NCI-H524 treated with DMSO at 0.1 percent for 48 hours (cell line): Measurements from ENCODE around the gene SLC30A2.

Experiments
- DNase-seq: peaks from one replicate; lab custom pipeline; 2025; lab: John Stamatoyannopoulos, UW

Gene SLC30A2

DNA sequence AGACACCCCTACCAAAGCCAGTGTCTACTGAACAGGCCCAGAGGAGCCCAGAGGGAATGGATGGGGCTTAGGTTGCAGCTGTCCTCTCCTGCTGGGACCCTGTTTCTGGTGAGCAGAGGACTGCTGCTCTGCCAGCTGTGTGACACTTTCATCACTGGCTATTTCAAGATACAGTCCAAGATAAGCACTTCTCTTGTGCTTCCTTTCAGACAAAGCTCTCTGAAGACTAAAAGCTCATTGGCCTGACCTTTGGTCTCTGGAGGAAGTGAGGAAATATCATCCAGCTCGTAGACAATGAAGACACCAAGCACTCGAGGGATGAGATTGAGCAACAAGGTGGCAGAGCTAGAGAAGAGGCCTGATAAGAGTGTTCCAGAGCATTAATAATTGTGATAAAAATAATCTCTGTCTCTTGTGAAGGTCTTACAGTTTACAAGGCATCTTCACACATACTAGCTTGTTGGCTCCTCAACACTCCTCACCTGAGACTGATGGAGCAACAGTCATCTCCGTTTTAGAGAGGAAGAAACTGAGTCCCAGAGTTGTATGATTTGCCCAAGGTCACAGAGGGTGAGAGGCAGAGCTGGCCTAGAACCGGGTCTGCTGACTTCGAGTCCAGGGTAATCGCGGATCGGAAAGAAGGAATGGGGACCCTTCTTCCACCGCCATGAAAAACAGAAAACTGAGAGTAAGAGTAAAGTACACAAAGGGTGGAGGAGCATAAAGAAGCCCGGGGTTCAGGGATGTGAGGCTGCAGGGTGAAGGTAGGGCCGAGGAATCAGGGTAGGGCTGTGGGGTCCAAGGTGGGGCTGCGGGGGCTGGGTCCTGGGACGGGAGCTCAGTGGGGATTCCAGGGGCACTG, 48.7 kb downstream of the SLC30A2 start:
- no peak for DNase-seq

DNA sequence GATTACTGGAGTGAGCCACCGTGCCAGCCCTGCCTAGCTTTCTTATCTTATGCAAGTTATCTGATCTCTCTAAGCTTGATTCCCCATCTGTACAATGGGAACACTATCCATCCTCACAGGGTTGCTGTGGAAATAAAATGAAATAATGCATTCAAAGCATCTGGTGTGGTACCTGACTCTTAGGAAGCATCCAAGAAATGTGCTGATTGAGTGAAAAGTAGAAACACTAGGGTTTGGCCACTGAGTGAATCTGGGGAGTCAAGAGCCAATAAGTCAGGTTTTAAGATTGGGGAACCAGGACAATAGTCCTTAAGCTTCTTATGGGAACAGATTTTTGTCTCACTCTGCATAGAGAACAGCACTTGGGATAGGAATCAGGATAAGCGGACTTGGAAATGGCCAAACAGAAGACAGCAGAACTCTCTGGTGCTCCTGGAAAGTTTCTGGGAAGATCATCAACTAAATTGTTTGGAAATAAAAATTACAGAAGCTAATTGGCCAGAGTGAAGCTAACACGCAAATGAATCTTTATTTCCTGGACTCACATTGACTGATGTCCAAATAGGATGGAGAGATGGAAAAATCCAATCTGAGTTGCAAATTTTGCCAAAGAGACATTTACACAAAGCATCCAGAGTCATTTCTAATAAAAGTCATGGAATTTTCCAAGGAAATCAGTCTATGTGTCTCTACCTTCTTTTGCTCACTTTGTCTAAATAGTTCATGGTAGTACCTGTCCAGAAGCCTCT, 51.3 kb downstream of the SLC30A2 start:
- no peak for DNase-seq

DNA sequence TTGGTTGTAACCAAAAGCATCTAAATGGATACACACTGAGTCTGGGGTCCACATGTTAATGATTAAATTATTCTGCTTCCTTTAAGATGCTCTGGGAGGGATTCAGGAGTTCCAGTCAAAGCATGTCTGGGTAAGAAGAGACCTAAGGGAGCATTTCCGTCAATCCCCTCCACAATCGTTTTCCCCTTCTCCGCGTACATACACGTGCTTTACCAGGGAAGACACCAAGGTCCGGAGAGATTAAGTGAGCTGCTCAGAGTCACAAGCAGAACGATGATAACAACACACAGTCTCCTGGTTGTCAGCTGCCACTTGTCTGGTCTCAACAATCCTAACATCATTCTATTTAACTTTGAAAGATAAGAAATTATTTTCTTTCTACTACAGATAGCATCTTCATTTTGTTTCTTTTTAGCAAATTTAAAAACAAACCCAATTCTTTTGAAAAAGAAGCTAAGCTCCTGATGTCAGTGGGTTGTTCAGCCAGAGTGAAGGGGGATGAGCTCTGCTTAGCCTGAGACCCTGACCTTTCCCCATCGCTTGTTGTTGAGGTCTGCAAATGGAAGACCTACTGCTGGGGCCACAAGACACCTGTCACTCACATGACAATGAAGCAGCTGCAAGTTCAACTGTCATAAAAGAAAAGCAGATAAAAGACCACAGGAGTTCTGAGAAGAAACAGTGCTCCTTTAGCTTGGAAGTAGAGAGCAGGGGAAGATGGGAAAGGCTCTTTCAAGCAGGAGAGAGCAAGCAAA, 52.5 kb downstream of the SLC30A2 start:
- no peak for DNase-seq

DNA sequence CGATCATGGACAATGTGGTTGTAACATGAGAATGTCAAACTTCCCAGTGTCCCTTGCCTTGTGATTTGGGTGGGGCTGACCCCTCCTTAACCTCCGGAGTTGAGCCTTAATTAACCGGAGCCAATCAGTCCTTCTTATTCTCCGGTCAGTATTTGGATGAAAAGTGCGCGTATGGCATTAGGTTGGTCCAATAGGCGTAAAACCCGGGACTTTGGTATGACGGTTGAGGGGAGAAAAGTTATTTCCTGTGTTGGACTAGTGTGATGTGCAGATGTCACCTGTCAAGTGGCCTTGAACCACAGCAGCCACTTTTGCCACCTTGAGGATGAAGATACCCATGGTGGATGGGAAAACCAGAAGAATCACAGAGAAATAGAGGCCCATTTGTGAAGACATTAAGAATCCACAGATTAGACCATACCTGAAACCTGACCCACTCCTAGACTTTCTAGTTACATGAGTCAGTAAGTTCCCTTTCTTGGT, 53.2 kb downstream of the SLC30A2 start:
- no peak for DNase-seq

DNA sequence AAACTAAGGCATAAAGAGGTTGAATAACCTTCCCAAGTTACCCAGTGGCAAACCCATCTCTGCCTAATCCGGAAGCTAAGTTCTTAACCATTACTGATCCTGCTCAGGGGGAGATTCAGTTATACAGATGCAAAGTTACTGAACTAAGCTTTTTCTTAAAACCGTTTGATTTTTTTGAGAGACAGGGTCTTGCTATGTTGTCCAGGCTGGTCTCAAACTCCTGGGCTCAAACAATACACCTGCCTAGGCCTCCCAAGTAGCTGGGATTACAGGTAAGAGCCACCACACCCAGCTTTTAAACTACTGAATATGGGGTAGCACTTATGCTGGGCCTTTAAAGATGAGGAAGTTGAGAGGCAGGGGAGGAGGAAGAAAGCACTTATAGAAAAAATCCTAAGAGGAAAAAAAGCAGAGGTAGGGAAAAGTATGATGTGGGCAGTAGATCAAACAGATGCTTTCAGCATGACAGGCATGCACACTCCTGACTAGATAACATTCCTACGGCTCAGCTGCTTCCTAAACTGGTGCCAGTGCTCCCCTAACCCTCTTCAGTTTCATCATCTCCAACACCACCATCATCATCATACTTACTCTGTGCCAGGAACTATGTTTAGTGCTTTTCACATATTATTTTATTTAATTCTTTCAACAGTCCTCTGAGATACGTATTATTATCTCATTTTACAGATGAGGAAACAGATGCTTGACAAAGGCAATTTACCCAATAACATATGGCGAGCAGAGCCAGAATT, 53.8 kb downstream of the SLC30A2 start:
- DNase-seq = peak; percentile 61

DNA sequence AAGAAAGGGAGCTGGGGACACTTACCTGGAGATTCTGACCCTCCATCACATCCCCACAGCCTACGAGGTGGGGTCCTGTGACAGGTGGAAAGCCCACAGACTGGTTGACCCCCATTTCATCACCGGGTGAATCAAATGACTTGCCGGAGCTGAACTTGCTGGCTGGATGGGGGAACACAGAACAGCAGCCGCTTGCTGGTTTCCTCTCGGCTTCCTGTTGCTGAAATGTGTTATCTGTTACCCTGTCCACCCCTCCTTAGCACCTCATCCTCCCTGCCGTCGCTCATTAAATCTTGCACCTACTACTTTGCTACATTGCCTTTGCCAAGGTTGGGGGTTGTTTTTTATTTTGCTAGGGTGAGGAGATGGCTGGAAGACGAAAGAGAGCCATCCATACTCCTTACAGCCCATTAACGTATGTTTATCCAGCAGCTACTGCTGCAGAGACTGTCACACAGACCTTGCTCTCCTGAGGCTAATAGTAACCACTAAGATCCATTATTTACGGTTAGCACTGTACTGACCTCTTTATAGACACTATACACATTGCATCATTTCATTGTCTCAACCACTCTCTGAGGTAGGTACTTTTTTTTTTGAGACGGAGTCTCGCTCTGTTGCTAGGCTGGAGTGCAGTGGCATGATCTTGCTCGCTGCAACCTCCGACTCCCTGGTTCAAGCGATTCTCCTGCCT, 55.1 kb downstream of the SLC30A2 start:
- DNase-seq = no peak

DNA sequence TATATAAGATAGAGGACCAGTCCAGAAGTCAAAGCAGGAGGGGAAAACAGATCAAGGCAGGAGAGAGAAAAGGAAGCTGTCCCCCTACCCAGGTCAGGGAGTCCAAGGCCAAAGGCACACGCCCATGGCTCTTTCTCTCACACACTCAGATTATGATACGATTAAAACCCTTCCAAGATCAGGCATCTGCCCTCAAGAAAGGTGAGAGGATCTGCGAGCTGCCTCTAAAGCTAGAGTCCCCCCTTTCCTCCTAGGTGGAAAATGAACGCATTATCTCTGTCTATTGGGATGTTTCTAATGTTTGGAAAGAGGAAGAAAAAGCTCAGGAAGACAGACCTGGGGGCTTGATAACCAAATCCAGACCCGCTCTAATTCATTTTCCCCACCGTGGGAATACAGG, 55.7 kb downstream of the SLC30A2 start:
- no peak for DNase-seq

DNA sequence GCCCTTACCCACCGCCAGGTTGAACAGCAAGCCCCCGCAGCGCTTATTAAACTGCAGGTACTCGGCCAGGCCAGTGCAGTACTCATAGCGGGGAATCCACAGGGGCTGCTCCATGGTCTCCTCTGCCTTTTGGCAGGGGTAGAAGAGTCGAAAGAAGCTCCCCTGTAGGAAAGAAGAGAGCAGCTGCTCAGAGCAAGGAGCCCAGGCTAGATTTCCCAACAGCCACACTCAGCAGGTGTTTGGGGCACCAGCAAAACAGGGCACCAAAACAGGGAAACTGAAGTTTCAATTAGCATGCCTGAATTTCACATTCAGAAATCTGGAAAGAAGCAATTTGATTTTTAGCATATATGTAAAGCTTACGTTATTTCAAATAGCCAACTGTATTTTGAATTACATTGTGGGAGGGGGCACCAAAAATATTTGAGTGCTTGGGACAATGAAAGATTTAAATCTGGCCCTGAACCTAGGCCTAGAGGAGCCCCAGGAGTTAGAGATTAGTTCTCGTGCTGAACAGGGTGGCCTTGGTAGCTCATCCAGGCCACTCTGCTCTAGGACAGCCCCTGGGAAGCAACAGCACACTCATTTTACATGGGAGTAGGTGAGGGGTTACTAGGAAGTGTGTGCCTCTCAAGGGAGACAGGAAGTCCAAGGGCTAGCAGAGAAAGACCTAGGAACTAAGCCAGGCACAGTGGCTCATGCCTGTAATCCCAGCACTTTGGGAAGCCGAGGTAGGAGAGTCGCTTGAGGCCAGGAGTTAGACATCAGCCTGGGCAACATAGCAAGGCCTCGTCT, 56.3 kb downstream of the SLC30A2 start:
- DNase-seq = no peak

DNA sequence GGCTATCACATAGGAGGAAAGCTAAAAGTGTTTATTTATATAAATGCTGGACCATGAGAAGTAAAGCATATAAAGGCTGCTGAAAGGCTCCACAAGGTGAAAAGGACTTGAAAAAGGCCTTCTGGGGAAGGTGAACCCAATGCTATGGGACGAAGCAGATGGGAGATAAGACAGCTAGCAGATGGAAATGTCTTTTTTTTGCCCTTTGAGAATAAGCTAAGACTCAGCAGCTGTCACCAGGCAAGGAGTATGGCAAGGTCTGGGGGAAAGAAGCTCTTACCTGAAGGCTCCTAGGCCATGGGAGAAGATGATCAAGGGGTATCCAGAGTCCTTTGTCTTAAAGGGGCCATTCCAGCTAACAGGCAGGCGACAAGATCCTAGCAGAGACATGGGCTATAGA, 58.0 kb downstream of the SLC30A2 start:
- peak; percentile 71 for DNase-seq
